Activated CD8-positive, alpha-beta memory T cell treated with anti-CD3 and anti-CD28 coated beads for 4 hours (primary cell): ENCODE results near the gene POTEF.
"Not testable (repeated sequence)": the region's sequence is repeated elsewhere in the genome, so short reads cannot be mapped to it uniquely, and the experiment has no call there.

Source experiments
- DNase-seq, 2 donors: peaks; one replicate each; pipeline ENCODE4 v3.0.0-alpha.2; 2020; ENCODE audit warnings: low read depth in 2 of 2

Gene POTEF

GRCh38 chr2:130128464-130128863, 558 bp downstream of the POTEF start:
- DNase-seq: not testable (repeated sequence)

GRCh38 chr2:130127726-130128125, 1.3 kb downstream of the POTEF start:
- not testable (repeated sequence) for DNase-seq

GRCh38 chr2:130120924-130121323, 8.1 kb downstream of the POTEF start:
- DNase-seq: not testable (repeated sequence)

GRCh38 chr2:130102597-130103363, 26.2 kb downstream of the POTEF start:
- DNase-seq: not testable (repeated sequence)

GRCh38 chr2:130062645-130063044, 66.4 kb downstream of the POTEF start:
- DNase-seq: not testable (repeated sequence)

- not testable (repeated sequence) for DNase-seq
Measured at GRCh38 chr2:130059982-130060381, 69.0 kb downstream of the POTEF start.

GRCh38 chr2:130056336-130056735, 72.7 kb downstream of the POTEF start:
- not testable (repeated sequence) for DNase-seq

- not testable (repeated sequence) for DNase-seq
Measured at GRCh38 chr2:130053217-130053911, 75.7 kb downstream of the POTEF start.

GRCh38 chr2:130052376-130052775, 76.6 kb downstream of the POTEF start:
- not testable (repeated sequence) for DNase-seq

GRCh38 chr2:130048422-130048821, 80.6 kb downstream of the POTEF start:
- not testable (repeated sequence) for DNase-seq

DNA sequence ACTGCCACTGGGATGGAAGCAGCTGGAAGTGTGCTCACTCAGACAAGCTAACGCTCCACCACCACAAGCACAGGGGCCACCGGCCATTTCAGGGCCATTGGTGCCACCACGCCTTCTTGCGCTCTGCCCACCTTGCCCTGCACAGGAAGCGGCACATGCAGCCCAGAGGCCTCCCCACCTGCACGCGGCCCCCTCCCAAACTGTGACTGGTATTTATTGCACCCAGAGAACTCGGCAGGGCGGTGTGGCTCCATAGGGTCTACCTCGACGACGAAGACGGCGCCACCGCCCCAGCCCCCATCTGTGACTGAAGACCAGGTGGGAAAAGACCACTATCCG, 90.8 kb downstream of the POTEF start:
- not testable (repeated sequence) for DNase-seq

- not testable (repeated sequence) for DNase-seq
Measured at GRCh38 chr2:130025931-130026330, 103.1 kb downstream of the POTEF start.
